GM12892 (cell line): ENCODE data around the gene NRF1.

Source experiments
- POLR2A ChIP-seq: IDR thresholded peaks from 2 replicates; pipeline ENCODE4 v1.6.1; 2011; ENCODE audit warnings: low read depth, low read length, control low read depth
- POLR2AphosphoS5 ChIP-seq: IDR thresholded peaks from 2 replicates; pipeline ENCODE4 v1.6.1; 2011; ENCODE audit warnings: low read depth, low read length, control low read depth
- TAF1 ChIP-seq: IDR thresholded peaks from 2 replicates; pipeline ENCODE4 v1.6.1; 2011; ENCODE audit warnings: low read depth, mild to moderate bottlenecking, control low read depth, low read length, borderline replicate concordance

- no peak for TF ChIP-seq POLR2A
- no peak for TF ChIP-seq POLR2AphosphoS5
- TF ChIP-seq TAF1 = no peak
These were observed 170.7 kb downstream of the NRF1 start for GRCh38 chr7:129781928-129782817.
